Neuronal stem cell (in vitro differentiated cells): ENCODE data around the gene ARTN.
A peak's percentile ranks its signal among the peaks of the same experiment; 100 is the strongest.

ENCODE experiments used
- DNase-seq: peaks from one replicate; pipeline ENCODE4 v3.0.0-alpha.2; 2013; ENCODE audit warnings: low spot score
- H2AFZ ChIP-seq: one replicate; pipeline ENCODE4 v1.6.1; 2013; ENCODE audit warnings: mild to moderate bottlenecking, low read length, inconsistent platforms
- H2AK5ac ChIP-seq: 2 replicates; pipeline ENCODE4 v1.6.1; 2013; ENCODE audit warnings: low read depth, mild to moderate bottlenecking, inconsistent platforms, low read length, moderate library complexity, mixed read lengths
- H2BK120ac ChIP-seq: 2 replicates; pipeline ENCODE4 v1.6.1; 2013; ENCODE audit warnings: low read depth, mild to moderate bottlenecking, inconsistent platforms, low read length, moderate library complexity, mixed read lengths
- H2BK12ac ChIP-seq: one replicate; pipeline ENCODE4 v1.6.1; 2013; ENCODE audit warnings: low read length, inconsistent platforms
- H2BK15ac ChIP-seq: 2 replicates; pipeline ENCODE4 v1.6.1; 2013; ENCODE audit warnings: mild to moderate bottlenecking, low read length, inconsistent platforms, mixed read lengths
- H2BK5ac ChIP-seq: one replicate; pipeline ENCODE4 v1.6.1; 2013; ENCODE audit warnings: inconsistent platforms, mild to moderate bottlenecking, low read length, moderate library complexity
- H3K14ac ChIP-seq: one replicate; pipeline ENCODE4 v1.6.1; 2013; ENCODE audit warnings: low read length, inconsistent platforms
- H3K18ac ChIP-seq: 2 replicates; pipeline ENCODE4 v1.6.1; 2013; ENCODE audit warnings: low read length, inconsistent platforms
- H3K23ac ChIP-seq: 2 replicates; pipeline ENCODE4 v1.6.1; 2013; ENCODE audit warnings: low read depth, mild to moderate bottlenecking, mixed read lengths, low read length, inconsistent platforms; ENCODE audit not compliant: poor library complexity
- H3K27ac ChIP-seq: replicated peaks from 3 replicates; pipeline ENCODE4 v1.5.1; 2013; ENCODE audit warnings: low read length, inconsistent platforms
- H3K27me3 ChIP-seq, 3 experiments: 2 replicates each; pipeline ENCODE4 v1.6.1; 2013; ENCODE audit warnings: low read length in 3 of 3, mild to moderate bottlenecking in 2 of 3, inconsistent platforms in 1 of 3, low read depth in 1 of 3, mixed read lengths in 1 of 3, moderate library complexity in 1 of 3; ENCODE audit not compliant: control insufficient read depth in 3 of 3, insufficient read depth in 3 of 3
- H3K36me3 ChIP-seq, 2 donors: replicated peaks in 1 of 2; 2 replicates each; pipeline ENCODE4 v1.6.1; 2013; ENCODE audit warnings: low read length in 2 of 2; ENCODE audit not compliant: control insufficient read depth in 2 of 2, insufficient read depth in 2 of 2
- H3K4ac ChIP-seq: 2 replicates; pipeline ENCODE4 v1.6.1; 2013; ENCODE audit warnings: inconsistent platforms, mild to moderate bottlenecking, low read length, moderate library complexity
- H3K4me1 ChIP-seq, 2 donors: 1 replicate in 1 of 2; 2 replicates in 1 of 2; pipeline ENCODE4 v1.6.1; 2013; ENCODE audit warnings: low read length in 2 of 2, low read depth in 1 of 2; ENCODE audit not compliant: control insufficient read depth in 2 of 2, insufficient read depth in 1 of 2
- H3K4me2 ChIP-seq: one replicate; pipeline ENCODE4 v1.6.1; 2013; ENCODE audit warnings: mild to moderate bottlenecking, low read length, inconsistent platforms; ENCODE audit not compliant: insufficient read depth, poor library complexity, severe bottlenecking
- H3K4me3 ChIP-seq, 2 donors: 2 replicates each; pipeline ENCODE4 v1.5.1; 2013; ENCODE audit warnings: low read length in 2 of 2, mild to moderate bottlenecking in 2 of 2, inconsistent platforms in 1 of 2, moderate library complexity in 1 of 2
- H3K79me1 ChIP-seq: one replicate; pipeline ENCODE4 v1.6.1; 2013; ENCODE audit warnings: low read depth, mild to moderate bottlenecking, inconsistent platforms, low read length, moderate library complexity
- H3K9ac ChIP-seq: one replicate; pipeline ENCODE4 v1.6.1; 2013; ENCODE audit warnings: mild to moderate bottlenecking, low read depth, low read length, inconsistent platforms; ENCODE audit not compliant: poor library complexity
- H3K9me3 ChIP-seq, 2 donors: replicated peaks in 1 of 2; 2 replicates each; pipeline versions ENCODE3 to v1.6.1; 2013; ENCODE audit warnings: low read length in 2 of 2, mild to moderate bottlenecking in 2 of 2, inconsistent platforms in 1 of 2, low read depth in 1 of 2, mixed read lengths in 1 of 2, moderate library complexity in 1 of 2; ENCODE audit not compliant: control insufficient read depth in 2 of 2, insufficient read depth in 1 of 2
- H4K8ac ChIP-seq: one replicate; pipeline ENCODE4 v1.6.1; 2013; ENCODE audit warnings: low read depth, mild to moderate bottlenecking, inconsistent platforms, low read length, moderate library complexity
- H4K91ac ChIP-seq: one replicate; pipeline ENCODE4 v1.6.1; 2013; ENCODE audit warnings: low read length, low read depth, mild to moderate bottlenecking, inconsistent platforms; ENCODE audit not compliant: poor library complexity
- WGBS, 2 donors: extraction: QIAGEN DNeasy Blood & Tissue Kit; methylation state at CpG; one replicate each; pipeline ENCODE4 v1.1.7; 2013; ENCODE audit warnings: missing lambda C conversion rate in 2 of 2, mixed read lengths in 1 of 2; ENCODE audit not compliant: insufficient read length in 2 of 2, insufficient replicate concordance in 1 of 2; ENCODE audit errors: extremely low coverage in 2 of 2; 5-methylcytosine and 5-hydroxymethylcytosine counted together

Gene ARTN

DNA sequence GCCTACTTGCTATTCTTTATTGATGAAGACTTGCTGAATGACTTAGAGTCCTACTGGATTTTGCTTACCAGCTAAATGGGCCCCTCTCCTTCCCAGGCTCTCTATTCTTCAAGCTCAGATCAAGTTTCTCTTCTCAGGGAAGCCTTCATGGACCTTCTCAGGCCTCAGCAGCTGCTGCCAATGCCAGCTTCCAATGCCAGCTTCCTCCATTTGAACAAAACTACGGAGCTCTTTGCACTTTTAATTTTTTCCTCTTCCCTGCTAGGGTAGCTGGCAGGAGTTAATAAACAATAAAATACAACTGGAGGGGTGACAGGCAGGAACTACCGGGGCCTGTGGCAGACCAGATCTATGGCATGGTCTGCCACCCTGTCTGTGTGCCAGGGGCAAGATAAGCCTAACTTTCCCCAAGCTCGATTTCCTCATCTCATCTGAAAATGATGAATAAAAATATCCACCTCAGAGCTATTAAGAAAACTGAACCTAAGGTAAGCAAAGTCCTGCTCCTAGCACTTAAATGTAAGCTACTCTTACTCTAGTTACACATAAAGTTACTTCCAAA, 12.2 kb downstream of the ARTN start:
- Histone ChIP-seq H3K27ac (no peak overlapping the region), H3K27me3 (no peaks in the 10 kb centered on the region), H3K4ac (no peak overlapping the region), H2AFZ (peak overlapping the region; percentile 99), H3K18ac (no peak overlapping the region), H3K4me2 (peak overlapping the region; percentile 95), H3K9me3 (no peaks in the 10 kb centered on the region), H3K4me1 (peaks cover 9 to 11% of the 10 kb centered on the region in 2 donors), H3K23ac (no peak overlapping the region), H2AK5ac (no peak overlapping the region), H2BK120ac (no peak overlapping the region), H3K36me3 (peaks cover 5 to 13% of the 10 kb centered on the region in 2 donors), H3K4me3 (peak overlapping the region in 1 of 2 donors; percentile 83), H3K9ac (no peak overlapping the region), H2BK12ac (no peak overlapping the region), H3K79me1 (peaks cover 3% of the 10 kb centered on the region), H4K91ac (no peak overlapping the region), H2BK5ac (no peak overlapping the region), H4K8ac (no peak overlapping the region), H3K14ac (no peak overlapping the region), H2BK15ac (no peak overlapping the region)
- no CpG with 5 or more reads among the region's 3 CpGs for WGBS, 2 donors
- no peak for DNase-seq

GRCh38 chr1:43946236-43947060, 12.8 kb downstream of the ARTN start, which contains the start of gene IPO13:
IPO13 (plus strand) TSS chr1:43946950; CDS start chr1:43947601, 651 bp downstream.
- Histone ChIP-seq H3K79me1 (peaks cover 3% of the 10 kb centered on the region), H4K8ac (no peak within 1 kb of the TSS), H3K18ac (peak within 1 kb of the TSS; percentile 98), H3K4me2 (peak within 1 kb of the TSS; percentile 95), H4K91ac (no peak within 1 kb of the TSS), H2AFZ (peak within 1 kb of the TSS; percentile 99), H3K9ac (peak within 1 kb of the TSS; percentile 93), H3K4me1 (peaks cover 9 to 11% of the 10 kb centered on the region in 2 donors), H3K4ac (peak within 1 kb of the TSS; percentile 77), H3K9me3 (no peaks in the 10 kb centered on the region), H3K4me3 (peak within 1 kb of the TSS; percentile 83 to 89), H3K23ac (peak within 1 kb of the TSS; percentile 89), H3K14ac (peak within 1 kb of the TSS; percentile 89), H3K27me3 (no peaks in the 10 kb centered on the region), H3K36me3 (peaks cover 5 to 17% of the 10 kb centered on the region in 2 donors), H2BK120ac (no peak within 1 kb of the TSS), H2BK15ac (peak within 1 kb of the TSS; percentile 56), H2BK5ac (peak within 1 kb of the TSS; percentile 97), H3K27ac (peak within 1 kb of the TSS; percentile 63), H2BK12ac (peak within 1 kb of the TSS; percentile 11), H2AK5ac (peak within 1 kb of the TSS; percentile 76)
- peak; percentile 97 for DNase-seq
- no CpG with 5 or more reads among the region's 74 CpGs for WGBS, 2 donors

GRCh38 chr1:43947061-43947873, 13.7 kb downstream of the ARTN start:
- peak overlapping the region; percentile 93 for H3K18ac ChIP-seq
- no peak overlapping the region for H4K91ac ChIP-seq
- peaks cover 9 to 11% of the 10 kb centered on the region in 2 donors for H3K4me1 ChIP-seq
- DNase-seq = no peak
- H3K4ac ChIP-seq = peak overlapping the region; percentile 77
- H3K4me2 ChIP-seq = peak overlapping the region; percentile 95
- H3K4me3 ChIP-seq = peak overlapping the region; percentile 83 to 89
- H2AFZ ChIP-seq = peak overlapping the region; percentile 99
- peak overlapping the region; percentile 97 for H2BK5ac ChIP-seq
- no peaks in the 10 kb centered on the region for H3K9me3 ChIP-seq
- peak overlapping the region; percentile 89 for H3K14ac ChIP-seq
- peak overlapping the region; percentile 56 for H2BK15ac ChIP-seq
- H3K27ac ChIP-seq = no peak overlapping the region
- H3K79me1 ChIP-seq = peaks cover 3% of the 10 kb centered on the region
- peak overlapping the region; percentile 89 for H3K23ac ChIP-seq
- peaks cover 5 to 17% of the 10 kb centered on the region in 2 donors for H3K36me3 ChIP-seq
- peak overlapping the region; percentile 76 for H2AK5ac ChIP-seq
- H4K8ac ChIP-seq = no peak overlapping the region
- no peaks in the 10 kb centered on the region for H3K27me3 ChIP-seq
- no peak overlapping the region for H2BK120ac ChIP-seq
- peak overlapping the region; percentile 93 for H3K9ac ChIP-seq
- no CpG with 5 or more reads among the region's 27 CpGs for WGBS, 2 donors
- peak overlapping the region; percentile 11 for H2BK12ac ChIP-seq
